ENCODE data around the gene HPSE2.

DNA sequence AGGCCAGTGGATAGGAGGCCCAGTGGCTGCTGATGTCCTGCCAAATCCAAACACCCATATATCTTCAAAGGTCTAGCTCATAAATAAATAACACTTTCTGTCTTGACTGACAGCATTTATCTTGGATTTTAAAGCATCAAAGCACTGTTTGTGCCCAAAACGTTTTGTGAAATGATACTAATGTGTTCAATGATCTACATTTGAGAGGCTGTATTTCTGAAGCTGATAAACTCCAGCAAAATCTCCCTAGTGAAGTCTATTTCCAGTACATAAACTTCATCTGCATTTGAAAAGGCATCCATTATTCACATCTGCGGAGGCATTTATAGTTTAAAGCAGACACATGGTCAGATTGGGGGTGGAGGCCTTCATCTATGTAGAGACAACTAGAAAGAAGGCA, 276.3 kb downstream of the HPSE2 start:
- TF ChIP-seq POLR2A (IDR thresholded peaks at IDR 0.05) = no peak
- TF ChIP-seq, protein P1, sequence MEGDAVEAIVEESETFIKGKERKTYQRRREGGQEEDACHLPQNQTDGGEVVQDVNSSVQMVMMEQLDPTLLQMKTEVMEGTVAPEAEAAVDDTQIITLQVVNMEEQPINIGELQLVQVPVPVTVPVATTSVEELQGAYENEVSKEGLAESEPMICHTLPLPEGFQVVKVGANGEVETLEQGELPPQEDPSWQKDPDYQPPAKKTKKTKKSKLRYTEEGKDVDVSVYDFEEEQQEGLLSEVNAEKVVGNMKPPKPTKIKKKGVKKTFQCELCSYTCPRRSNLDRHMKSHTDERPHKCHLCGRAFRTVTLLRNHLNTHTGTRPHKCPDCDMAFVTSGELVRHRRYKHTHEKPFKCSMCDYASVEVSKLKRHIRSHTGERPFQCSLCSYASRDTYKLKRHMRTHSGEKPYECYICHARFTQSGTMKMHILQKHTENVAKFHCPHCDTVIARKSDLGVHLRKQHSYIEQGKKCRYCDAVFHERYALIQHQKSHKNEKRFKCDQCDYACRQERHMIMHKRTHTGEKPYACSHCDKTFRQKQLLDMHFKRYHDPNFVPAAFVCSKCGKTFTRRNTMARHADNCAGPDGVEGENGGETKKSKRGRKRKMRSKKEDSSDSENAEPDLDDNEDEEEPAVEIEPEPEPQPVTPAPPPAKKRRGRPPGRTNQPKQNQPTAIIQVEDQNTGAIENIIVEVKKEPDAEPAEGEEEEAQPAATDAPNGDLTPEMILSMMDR (IDR thresholded peaks at IDR 0.05) = no peak
